ENCODE measurements around the gene CAMTA2.

The CAMTA2 gene

GRCh38 chr17:4972322-4972721, 15.2 kb downstream of the CAMTA2 start:
- Histone ChIP-seq H3K27me3 (ENCODE audit: insufficient read depth, poor library complexity, severe bottlenecking) (no peaks in the 10 kb centered on the region), H3K27ac (replicated peaks) (no peak overlapping the region), H3K4me3 (replicated peaks; ENCODE audit: insufficient read depth, low read length) (no peak overlapping the region)
- DNase-seq (ENCODE audit: low read depth in 1 of 2, low spot score in 1 of 2) = no peak
- TF ChIP-seq POLR2AphosphoS5 (IDR thresholded peaks at IDR 0.05; ENCODE audit: low read depth) (no peak), GABPA (IDR thresholded peaks at IDR 0.05; ENCODE audit: low read depth) (no peak), SPI1 (IDR thresholded peaks at IDR 0.05; ENCODE audit: borderline replicate concordance, low read depth) (no peak), REST (IDR thresholded peaks at IDR 0.05; ENCODE audit: insufficient replicate concordance, low read depth) (no peak)
- TF ChIP-seq, protein P1, sequence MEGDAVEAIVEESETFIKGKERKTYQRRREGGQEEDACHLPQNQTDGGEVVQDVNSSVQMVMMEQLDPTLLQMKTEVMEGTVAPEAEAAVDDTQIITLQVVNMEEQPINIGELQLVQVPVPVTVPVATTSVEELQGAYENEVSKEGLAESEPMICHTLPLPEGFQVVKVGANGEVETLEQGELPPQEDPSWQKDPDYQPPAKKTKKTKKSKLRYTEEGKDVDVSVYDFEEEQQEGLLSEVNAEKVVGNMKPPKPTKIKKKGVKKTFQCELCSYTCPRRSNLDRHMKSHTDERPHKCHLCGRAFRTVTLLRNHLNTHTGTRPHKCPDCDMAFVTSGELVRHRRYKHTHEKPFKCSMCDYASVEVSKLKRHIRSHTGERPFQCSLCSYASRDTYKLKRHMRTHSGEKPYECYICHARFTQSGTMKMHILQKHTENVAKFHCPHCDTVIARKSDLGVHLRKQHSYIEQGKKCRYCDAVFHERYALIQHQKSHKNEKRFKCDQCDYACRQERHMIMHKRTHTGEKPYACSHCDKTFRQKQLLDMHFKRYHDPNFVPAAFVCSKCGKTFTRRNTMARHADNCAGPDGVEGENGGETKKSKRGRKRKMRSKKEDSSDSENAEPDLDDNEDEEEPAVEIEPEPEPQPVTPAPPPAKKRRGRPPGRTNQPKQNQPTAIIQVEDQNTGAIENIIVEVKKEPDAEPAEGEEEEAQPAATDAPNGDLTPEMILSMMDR (IDR thresholded peaks at IDR 0.05; ENCODE audit: insufficient read depth, low read length) = no peak

DNA sequence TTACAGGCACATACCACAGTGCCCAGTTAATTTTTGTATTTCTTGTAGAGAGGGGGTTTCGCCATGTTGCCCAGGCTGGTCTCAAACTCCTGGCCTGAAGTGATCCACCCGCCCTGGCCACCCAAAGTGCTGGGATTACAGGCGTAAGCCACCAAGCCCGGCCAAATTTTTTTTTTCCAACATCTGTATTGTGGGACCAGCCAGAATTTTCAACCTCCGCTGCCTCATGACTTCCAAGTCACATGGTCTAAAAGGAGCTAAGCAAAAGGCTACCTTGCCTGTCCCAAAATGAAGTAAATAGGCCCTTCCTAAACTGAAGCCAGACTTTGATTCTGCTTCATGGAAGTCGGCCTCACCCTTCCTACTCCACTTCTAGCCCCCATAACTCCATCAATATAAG, 15.6 kb downstream of the CAMTA2 start:
- no peak overlapping the region for H3K4me3 ChIP-seq (replicated peaks; ENCODE audit: insufficient read depth, low read length)

DNA sequence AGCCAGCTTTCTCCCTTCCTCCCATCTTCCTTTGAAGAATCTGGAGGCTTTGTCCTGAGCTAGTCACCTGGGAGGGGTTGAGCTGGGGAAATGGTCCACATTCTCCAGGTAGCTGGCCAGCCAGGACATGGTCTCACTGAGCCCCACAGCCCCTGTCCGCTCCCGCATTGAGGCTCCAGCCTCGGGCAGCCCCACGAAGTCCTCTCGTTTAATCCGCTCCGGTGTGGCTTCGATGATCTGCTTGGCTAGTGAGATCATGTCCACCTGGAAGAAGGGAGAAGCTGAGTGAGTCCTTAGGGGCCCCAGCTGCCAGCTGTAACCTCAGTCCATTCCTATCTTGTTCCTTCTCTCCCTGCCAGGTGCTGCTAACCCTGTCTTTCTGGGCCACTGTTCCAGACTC, 17.2 kb downstream of the CAMTA2 start:
- H3K4me3 ChIP-seq (replicated peaks; ENCODE audit: insufficient read depth, low read length) = no peak overlapping the region
- no peaks in the 10 kb centered on the region for H3K27me3 ChIP-seq (ENCODE audit: insufficient read depth, poor library complexity, severe bottlenecking)
- TF ChIP-seq, protein P1 (IDR thresholded peaks at IDR 0.05; ENCODE audit: insufficient read depth, low read length) = no peak
- TF ChIP-seq REST (IDR thresholded peaks at IDR 0.05; ENCODE audit: insufficient replicate concordance, low read depth) (no peak), GABPA (IDR thresholded peaks at IDR 0.05; ENCODE audit: low read depth) (no peak), SPI1 (IDR thresholded peaks at IDR 0.05; ENCODE audit: borderline replicate concordance, low read depth) (no peak), POLR2AphosphoS5 (IDR thresholded peaks at IDR 0.05; ENCODE audit: low read depth) (no peak)
- no peak for DNase-seq (ENCODE audit: low read depth in 1 of 2, low spot score in 1 of 2)
- no peak overlapping the region for H3K27ac ChIP-seq (replicated peaks)

More for the DNA sequence above, 15.6 kb downstream of the CAMTA2 start:
- TF ChIP-seq POLR2AphosphoS5 (IDR thresholded peaks at IDR 0.05; ENCODE audit: low read depth) (no peak), REST (IDR thresholded peaks at IDR 0.05; ENCODE audit: insufficient replicate concordance, low read depth) (no peak), GABPA (IDR thresholded peaks at IDR 0.05; ENCODE audit: low read depth) (no peak), SPI1 (IDR thresholded peaks at IDR 0.05; ENCODE audit: borderline replicate concordance, low read depth) (no peak)
- TF ChIP-seq, protein P1 (IDR thresholded peaks at IDR 0.05; ENCODE audit: insufficient read depth, low read length) = no peak
- DNase-seq (ENCODE audit: low read depth in 1 of 2, low spot score in 1 of 2) = no peak
- no peak overlapping the region for H3K27ac ChIP-seq (replicated peaks)
- no peaks in the 10 kb centered on the region for H3K27me3 ChIP-seq (ENCODE audit: insufficient read depth, poor library complexity, severe bottlenecking)

Measured in HL-60 (cell line).